ENCODE data around the gene TMEM43.

DNA sequence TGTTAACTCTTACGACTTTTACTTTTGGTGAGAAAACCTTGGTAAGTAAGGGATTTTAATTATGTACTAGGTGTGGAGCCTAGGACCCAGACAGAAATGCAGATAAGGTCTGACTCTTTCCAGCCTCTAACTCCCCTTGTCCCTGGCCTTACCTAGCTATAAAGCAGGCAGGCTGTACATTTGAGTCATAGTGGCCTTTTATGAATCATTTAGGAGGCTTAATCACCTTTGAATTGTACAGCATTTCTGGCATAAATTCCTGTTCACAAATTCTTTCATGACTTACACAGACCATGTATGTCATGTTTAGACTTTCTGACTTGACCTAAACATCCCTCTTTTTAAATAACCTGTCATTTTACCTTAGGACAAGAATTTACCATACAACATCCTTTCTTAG lies 47.5 kb upstream of the TMEM43 start:
- TF ChIP-seq, protein P1, sequence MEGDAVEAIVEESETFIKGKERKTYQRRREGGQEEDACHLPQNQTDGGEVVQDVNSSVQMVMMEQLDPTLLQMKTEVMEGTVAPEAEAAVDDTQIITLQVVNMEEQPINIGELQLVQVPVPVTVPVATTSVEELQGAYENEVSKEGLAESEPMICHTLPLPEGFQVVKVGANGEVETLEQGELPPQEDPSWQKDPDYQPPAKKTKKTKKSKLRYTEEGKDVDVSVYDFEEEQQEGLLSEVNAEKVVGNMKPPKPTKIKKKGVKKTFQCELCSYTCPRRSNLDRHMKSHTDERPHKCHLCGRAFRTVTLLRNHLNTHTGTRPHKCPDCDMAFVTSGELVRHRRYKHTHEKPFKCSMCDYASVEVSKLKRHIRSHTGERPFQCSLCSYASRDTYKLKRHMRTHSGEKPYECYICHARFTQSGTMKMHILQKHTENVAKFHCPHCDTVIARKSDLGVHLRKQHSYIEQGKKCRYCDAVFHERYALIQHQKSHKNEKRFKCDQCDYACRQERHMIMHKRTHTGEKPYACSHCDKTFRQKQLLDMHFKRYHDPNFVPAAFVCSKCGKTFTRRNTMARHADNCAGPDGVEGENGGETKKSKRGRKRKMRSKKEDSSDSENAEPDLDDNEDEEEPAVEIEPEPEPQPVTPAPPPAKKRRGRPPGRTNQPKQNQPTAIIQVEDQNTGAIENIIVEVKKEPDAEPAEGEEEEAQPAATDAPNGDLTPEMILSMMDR (tag by site-specific recombination; IDR thresholded peaks at IDR 0.05) = no peak
- TF ChIP-seq ZNF423 (tag by site-specific recombination; IDR thresholded peaks at IDR 0.05) = no peak
- TF ChIP-seq ZNF157 (tag by site-specific recombination; IDR thresholded peaks at IDR 0.05) = no peak
